OCI-LY7 (cell line): ENCODE data around the gene AMPD2. TPM values are rescaled to one million over a fixed set of nuclear protein-coding genes. Genes with fewer than 3 reads are reported as not detected.

ENCODE experiments used
- Bru-seq: library from RNA; stranded (reverse); fragments of 400-500 nt; gene quantifications from one replicate; lab custom pipeline; 2021; lab: Mats Ljungman, UMichigan
- BruChase-seq, 2 experiments: library from RNA; stranded (reverse); fragments of 400-500 nt; gene quantifications; one replicate each; lab custom pipeline; 2021; lab: Mats Ljungman, UMichigan
- BruUV-seq: library from RNA; stranded (reverse); fragments of 400-500 nt; replicated peaks from 2 replicates; lab custom pipeline; 2021; lab: Mats Ljungman, UMichigan
- CTCF ChIA-PET: fragments of 300-600 bp; sonication (Branson Sonifier 250); formaldehyde crosslinking; loops from one replicate; lab custom pipeline; 2022; ENCODE audit warnings: antibody characterized with exemption; ENCODE audit not compliant: unreplicated experiment; lab: Charles Lee
- POLR2A ChIA-PET: fragments of 300-600 bp; sonication (Branson Sonifier 250); formaldehyde crosslinking; loops from one replicate; lab custom pipeline; 2022; ENCODE audit warnings: antibody characterized with exemption; lab: Charles Lee
- DNase-seq: peaks from one replicate; pipeline ENCODE4 v3.0.0-alpha.2; 2015; ENCODE audit warnings: low spot score
- H2AFZ ChIP-seq: fragments of 200-600 bp; sonication (generic), shearing (Covaris generic); 2 replicates; pipeline ENCODE4 v1.6.1; 2014; ENCODE audit warnings: mild to moderate bottlenecking, antibody characterized with exemption, low read length, moderate library complexity
- H3K27ac ChIP-seq: fragments of 200-600 bp; sonication (generic); 2 replicates; pipeline ENCODE4 v1.5.1; 2014; ENCODE audit warnings: mixed run types, low read depth, mild to moderate bottlenecking, moderate library complexity, low read length, inconsistent platforms; ENCODE audit not compliant: poor library complexity, severe bottlenecking
- H3K36me3 ChIP-seq: fragments of 200-600 bp; sonication (generic); 2 replicates; pipeline ENCODE4 v1.6.1; 2014; ENCODE audit warnings: mild to moderate bottlenecking, antibody characterized with exemption, low read length, moderate library complexity, mixed read lengths; ENCODE audit not compliant: insufficient read depth
- H3K4me1 ChIP-seq: fragments of 200-600 bp; sonication (generic); 2 replicates; pipeline ENCODE4 v1.5.1; 2014; ENCODE audit warnings: mild to moderate bottlenecking, low read length; ENCODE audit not compliant: insufficient read depth, poor library complexity, severe bottlenecking
- H3K4me2 ChIP-seq: fragments of 200-600 bp; sonication (generic); 2 replicates; pipeline ENCODE4 v1.6.1; 2014; ENCODE audit warnings: mild to moderate bottlenecking, low read length
- H3K4me3 ChIP-seq: fragments of 200-600 bp; sonication (generic); 2 replicates; pipeline ENCODE4 v1.5.1; 2014; ENCODE audit warnings: mild to moderate bottlenecking, low read depth, low read length; ENCODE audit not compliant: poor library complexity, severe bottlenecking
- H3K79me2 ChIP-seq: fragments of 200-600 bp; sonication (generic); 2 replicates; pipeline ENCODE4 v1.6.1; 2016; ENCODE audit warnings: low read depth, mild to moderate bottlenecking, low read length, moderate library complexity, mixed read lengths; ENCODE audit not compliant: insufficient read depth
- H3K9me2 ChIP-seq: fragments of 200-600 bp; sonication (generic); 2 replicates; pipeline ENCODE4 v1.6.1; 2016; ENCODE audit warnings: mild to moderate bottlenecking, low read length, mixed read lengths; ENCODE audit not compliant: insufficient read depth
- H3K9me3 ChIP-seq: fragments of 200-600 bp; sonication (generic); 2 replicates; pipeline ENCODE4 v1.6.1; 2014; ENCODE audit warnings: mild to moderate bottlenecking, mixed run types, low read length, mixed read lengths
- H4K20me1 ChIP-seq: fragments of 200-600 bp; sonication (generic); 2 replicates; pipeline ENCODE4 v1.6.1; 2014; ENCODE audit warnings: mild to moderate bottlenecking, antibody characterized with exemption, low read length, moderate library complexity, mixed read lengths; ENCODE audit not compliant: insufficient read depth
- CTCF ChIP-seq: fragments of 200-600 bp; sonication (generic); conservative IDR thresholded peaks from 2 replicates; pipeline ENCODE4 v1.5.1; 2014; ENCODE audit warnings: mild to moderate bottlenecking, antibody characterized with exemption, low read length, moderate library complexity, mixed read lengths
- EZH2phosphoT487 ChIP-seq: fragments of 200-600 bp; sonication (generic); IDR thresholded peaks from 2 replicates; pipeline ENCODE4 v1.6.1; 2018; ENCODE audit warnings: low read depth, borderline replicate concordance, mild to moderate bottlenecking, mixed run types, antibody characterized with exemption, low read length, moderate library complexity, mixed read lengths
- intact Hi-C: fragments of 100-400 bp; cut with micrococcal nuclease; formaldehyde crosslinking; loops from one replicate; pipeline ENCODE4 v1.10.0; 2022; ENCODE audit not compliant: unreplicated experiment
- long read RNA-seq: library from polyadenylated mRNA; stranded (forward); transcript quantifications from one replicate; pipeline ENCODE4 v2.0.0, GENCODE V29; 2022
- total RNA-seq, 2 experiments: library from RNA; depleted of rRNA in 1 of 2; stranded (reverse); fragments of >200 nt in 1 of 2; shearing (Covaris generic) in 1 of 2; gene quantifications; 2 replicates each; pipeline ENCODE4 v1.2.3, GENCODE V29; 2014 to 2022

The AMPD2 gene
- total RNA-seq (2014; rRNA removed; shearing (Covaris generic)) (51.8 and 62.7 TPM in 2 replicates), total RNA-seq (2022) (56.8 and 66.2 TPM in 2 replicates), Bru-seq, nascent RNA (percentile 51 among the genes with signal in this experiment), BruChase-seq, experiment 1, labeled RNA remaining after a 6-hour chase (percentile 61 among the genes with signal in this experiment), BruChase-seq, experiment 2, labeled RNA remaining after a 2-hour chase (percentile 70 among the genes with signal in this experiment)
- long read RNA-seq, transcript AMPD2-201 (18 exons, 3,899 nt): minor isoform, 6 of 80 reads
- long read RNA-seq, transcript AMPD2-202 (18 exons, 3,728 nt): major isoform, 22 of 80 reads
- long read RNA-seq, partial matches to known transcripts: 16 of 80 reads
- long read RNA-seq, other reads (novel, unspliced or antisense): 33 of 80 reads

GRCh38 chr1:109619576-109620400 is at the start of gene AMPD2, which contains the start of gene GNAT2:
TSS of gene AMPD2 (plus strand) at chr1:109619837. CDS start at chr1:109621176, 1,339 bp downstream.
TSS of gene GNAT2 (minus strand) at chr1:109619616. CDS start at chr1:109612870, 6,746 bp downstream.
- peak; percentile 85 for DNase-seq
- 0 out of 2 replicates have a peak, but pooled peaks cover 5% of the 10 kb centered on the region for H4K20me1 ChIP-seq
- H3K27ac ChIP-seq: peak within 1 kb of the TSS; percentile 53
- intact Hi-C loops: loop anchor here (2.0 to 5.0 kb wide), 2 partner anchors 73 to 127 kb away; partner anchors contain the start of gene CYB561D1
- H3K9me3 ChIP-seq: no peaks in the 10 kb centered on the region
- BruUV-seq: TSS peak; percentile 76
- peak within 1 kb of the TSS; percentile 60 for H2AFZ ChIP-seq
- H3K36me3 ChIP-seq: no peaks in the 10 kb centered on the region
- no peaks in the 10 kb centered on the region for H3K9me2 ChIP-seq
- peaks cover 35% of the 10 kb centered on the region for H3K79me2 ChIP-seq
- peaks cover 60% of the 10 kb centered on the region for H3K4me1 ChIP-seq
- ChIA-PET CTCF (interaction anchor here (1.1 to 1.6 kb wide), 2 partner anchors 20 to 21 kb away, joined by 3 to 5 read pairs; no protein-coding TSS in a partner anchor), POLR2A (interaction anchor here (0.5 to 2.3 kb wide), 7 partner anchors 15 to 615 kb away, joined by 3 to 14 read pairs (median 4); partner anchors contain the start of gene GNAI3)
- H3K4me2 ChIP-seq: peak within 1 kb of the TSS; percentile 97
- no peak for TF ChIP-seq EZH2phosphoT487
- peak within 1 kb of the TSS; percentile 92 for H3K4me3 ChIP-seq

GRCh38 chr1:109570414-109570813 is 49.2 kb upstream of the AMPD2 start:
- no peak overlapping the region for H2AFZ ChIP-seq
- H3K4me3 ChIP-seq: no peak overlapping the region
- no peak for TF ChIP-seq EZH2phosphoT487
- TF ChIP-seq CTCF: no peak
- no TSS peak for BruUV-seq
- no peaks in the 10 kb centered on the region for H3K9me2 ChIP-seq
- peaks cover 15% of the 10 kb centered on the region; the same call in 1 of the 2 replicates for H4K20me1 ChIP-seq
- CTCF ChIA-PET: no interaction called here
- peaks cover 10% of the 10 kb centered on the region for H3K4me1 ChIP-seq
- no peaks in the 10 kb centered on the region for H3K9me3 ChIP-seq
- peaks cover 41% of the 10 kb centered on the region; the same call in 1 of the 2 replicates for H3K79me2 ChIP-seq
- POLR2A ChIA-PET: interaction anchor here (0.7 to 1.7 kb wide), 5 partner anchors 11 to 186 kb away, joined by 3 to 6 read pairs (median 3); partner anchors contain the start of genes AMPD2 and GNAT2
- no peak overlapping the region for H3K4me2 ChIP-seq
- no peak overlapping the region for H3K27ac ChIP-seq
- DNase-seq: no peak
- H3K36me3 ChIP-seq: no peaks in the 10 kb centered on the region; the same call in 1 of the 2 replicates
- intact Hi-C loops: no loop called here

GRCh38 chr1:109573785-109574184 is 45.9 kb upstream of the AMPD2 start:
- Histone ChIP-seq H3K9me2 (no peaks in the 10 kb centered on the region), H3K4me2 (no peak overlapping the region), H2AFZ (no peak overlapping the region), H3K27ac (no peak overlapping the region), H4K20me1 (peaks cover 15% of the 10 kb centered on the region; the same call in 1 of the 2 replicates), H3K4me3 (no peak overlapping the region), H3K79me2 (peaks cover 22% of the 10 kb centered on the region; the same call in 1 of the 2 replicates), H3K36me3 (peaks cover 6% of the 10 kb centered on the region; the same call in 1 of the 2 replicates), H3K4me1 (peaks cover 2% of the 10 kb centered on the region), H3K9me3 (no peaks in the 10 kb centered on the region)
- intact Hi-C loops: no loop called here
- ChIA-PET POLR2A (interaction anchor here (0.5 to 0.6 kb wide), 2 partner anchors 38 to 88 kb away, joined by 3 read pairs; no protein-coding TSS in a partner anchor), CTCF (no interaction called here)
- DNase-seq: no peak
- BruUV-seq: no TSS peak
- TF ChIP-seq CTCF (no peak), EZH2phosphoT487 (no peak)
